KMS-11 (cell line): Measurements from ENCODE around the gene PUSL1.

Source experiments
- H2AFZ ChIP-seq: fragments of 200-600 bp; sonication (generic); 2 replicates; pipeline ENCODE4 v1.6.1; 2016; ENCODE audit warnings: antibody characterized with exemption, mixed run types, low read depth
- H3K27ac ChIP-seq: fragments of 200-600 bp; sonication (generic); 2 replicates; pipeline ENCODE4 v1.6.1; 2016; ENCODE audit warnings: mild to moderate bottlenecking, mixed run types
- H3K27me3 ChIP-seq: fragments of 200-600 bp; sonication (generic); 2 replicates; pipeline ENCODE4 v1.6.1; 2017; ENCODE audit warnings: mild to moderate bottlenecking, low read depth, mixed run types, moderate library complexity; ENCODE audit not compliant: insufficient read depth
- H3K36me3 ChIP-seq: fragments of 200-600 bp; sonication (generic); 2 replicates; pipeline ENCODE4 v1.6.1; 2017; ENCODE audit warnings: mild to moderate bottlenecking, mixed run types; ENCODE audit not compliant: insufficient read depth
- H3K4me1 ChIP-seq: fragments of 200-600 bp; sonication (generic); 2 replicates; pipeline ENCODE4 v1.6.1; 2016; ENCODE audit warnings: mild to moderate bottlenecking, low read depth, mixed run types; ENCODE audit not compliant: poor library complexity, severe bottlenecking
- H3K4me2 ChIP-seq: fragments of 200-600 bp; sonication (generic); 2 replicates; pipeline ENCODE4 v1.7.0; 2016; ENCODE audit warnings: mild to moderate bottlenecking, mixed run types
- H3K4me3 ChIP-seq: fragments of 200-600 bp; sonication (generic); IDR thresholded peaks from 2 replicates; pipeline ENCODE4 v1.6.1; 2017; ENCODE audit warnings: low read depth, low read length, mixed read lengths; ENCODE audit not compliant: insufficient read depth
- H3K79me2 ChIP-seq: fragments of 200-600 bp; sonication (generic); 2 replicates; pipeline ENCODE4 v1.6.1; 2016; ENCODE audit warnings: low read depth, mixed run types; ENCODE audit not compliant: insufficient read depth
- H3K9ac ChIP-seq: fragments of 200-600 bp; sonication (generic); 2 replicates; pipeline ENCODE4 v1.6.1; 2016; ENCODE audit warnings: mild to moderate bottlenecking, mixed run types
- H4K20me1 ChIP-seq: fragments of 200-600 bp; sonication (generic); 2 replicates; pipeline ENCODE4 v1.6.1; 2016; ENCODE audit warnings: mild to moderate bottlenecking, mixed run types; ENCODE audit not compliant: insufficient read depth
- TF ChIP-seq, protein P1 (sequence below): fragments of 200-600 bp; sonication (generic); conservative IDR thresholded peaks from 2 replicates; pipeline ENCODE4 v1.6.1; 2017; ENCODE audit warnings: low read depth, mild to moderate bottlenecking, antibody characterized with exemption, low read length, moderate library complexity, mixed read lengths

Gene PUSL1

GRCh38 chr1:1309251-1310108 lies 1.1 kb downstream of the PUSL1 start:
- TF ChIP-seq, protein P1, sequence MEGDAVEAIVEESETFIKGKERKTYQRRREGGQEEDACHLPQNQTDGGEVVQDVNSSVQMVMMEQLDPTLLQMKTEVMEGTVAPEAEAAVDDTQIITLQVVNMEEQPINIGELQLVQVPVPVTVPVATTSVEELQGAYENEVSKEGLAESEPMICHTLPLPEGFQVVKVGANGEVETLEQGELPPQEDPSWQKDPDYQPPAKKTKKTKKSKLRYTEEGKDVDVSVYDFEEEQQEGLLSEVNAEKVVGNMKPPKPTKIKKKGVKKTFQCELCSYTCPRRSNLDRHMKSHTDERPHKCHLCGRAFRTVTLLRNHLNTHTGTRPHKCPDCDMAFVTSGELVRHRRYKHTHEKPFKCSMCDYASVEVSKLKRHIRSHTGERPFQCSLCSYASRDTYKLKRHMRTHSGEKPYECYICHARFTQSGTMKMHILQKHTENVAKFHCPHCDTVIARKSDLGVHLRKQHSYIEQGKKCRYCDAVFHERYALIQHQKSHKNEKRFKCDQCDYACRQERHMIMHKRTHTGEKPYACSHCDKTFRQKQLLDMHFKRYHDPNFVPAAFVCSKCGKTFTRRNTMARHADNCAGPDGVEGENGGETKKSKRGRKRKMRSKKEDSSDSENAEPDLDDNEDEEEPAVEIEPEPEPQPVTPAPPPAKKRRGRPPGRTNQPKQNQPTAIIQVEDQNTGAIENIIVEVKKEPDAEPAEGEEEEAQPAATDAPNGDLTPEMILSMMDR: no peak
- Histone ChIP-seq H4K20me1 (no peaks in the 10 kb centered on the region), H3K27me3 (no peaks in the 10 kb centered on the region), H3K4me1 (peaks cover 15% of the 10 kb centered on the region), H3K27ac (peak overlapping the region; percentile 66; the same call in 1 of the 2 replicates), H2AFZ (peak overlapping the region; percentile 67), H3K4me2 (peak overlapping the region; percentile 80), H3K4me3 (no peak overlapping the region), H3K9ac (peak overlapping the region; percentile 89), H3K36me3 (no peaks in the 10 kb centered on the region), H3K79me2 (peaks cover 34% of the 10 kb centered on the region)

DNA sequence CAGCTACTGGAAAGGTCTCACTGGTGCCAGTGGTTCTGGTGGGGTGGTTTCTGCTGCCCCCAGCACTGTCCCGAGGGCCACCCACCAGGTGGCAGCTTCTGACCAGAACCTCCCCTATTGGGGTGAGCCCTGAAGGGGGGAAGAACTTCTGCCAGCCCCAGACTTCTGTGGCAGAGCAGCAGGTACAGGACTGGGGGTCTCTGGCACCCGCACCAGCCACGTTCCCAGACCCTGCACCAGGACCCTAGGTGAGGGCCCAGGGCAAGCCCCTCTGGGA lies 1.6 kb downstream of the PUSL1 start:
- no peak overlapping the region for H3K9ac ChIP-seq
- H3K4me2 ChIP-seq: peak overlapping the region; percentile 80; the same call in 1 of the 2 replicates
- H3K36me3 ChIP-seq: no peaks in the 10 kb centered on the region
- H4K20me1 ChIP-seq: no peaks in the 10 kb centered on the region
- peaks cover 9% of the 10 kb centered on the region for H3K4me1 ChIP-seq
- peaks cover 28% of the 10 kb centered on the region for H3K79me2 ChIP-seq
- no peak overlapping the region for H3K4me3 ChIP-seq
- no peak overlapping the region for H2AFZ ChIP-seq
- H3K27me3 ChIP-seq: no peaks in the 10 kb centered on the region
- H3K27ac ChIP-seq: no peak overlapping the region
- TF ChIP-seq, protein P1: no peak

GRCh38 chr1:1310476-1311053 lies 2.2 kb downstream of the PUSL1 start:
- no peak overlapping the region for H3K4me3 ChIP-seq
- H3K9ac ChIP-seq: no peak overlapping the region
- no peaks in the 10 kb centered on the region for H3K27me3 ChIP-seq
- H3K27ac ChIP-seq: no peak overlapping the region
- H3K4me1 ChIP-seq: peaks cover 5% of the 10 kb centered on the region
- TF ChIP-seq, protein P1: no peak
- no peak overlapping the region for H2AFZ ChIP-seq
- H4K20me1 ChIP-seq: no peaks in the 10 kb centered on the region
- H3K4me2 ChIP-seq: no peak overlapping the region
- peaks cover 28% of the 10 kb centered on the region for H3K79me2 ChIP-seq
- no peaks in the 10 kb centered on the region for H3K36me3 ChIP-seq

GRCh38 chr1:1311107-1312104 lies 3.0 kb downstream of the PUSL1 start:
- H3K36me3 ChIP-seq: no peaks in the 10 kb centered on the region

More at GRCh38 chr1:1311107-1312104, 3.0 kb downstream of the PUSL1 start:
- peaks cover 22% of the 10 kb centered on the region for H3K79me2 ChIP-seq
- no peak overlapping the region for H3K27ac ChIP-seq
- no peaks in the 10 kb centered on the region for H3K27me3 ChIP-seq
- no peak overlapping the region for H2AFZ ChIP-seq
- TF ChIP-seq, protein P1: no peak
- H3K4me2 ChIP-seq: no peak overlapping the region
- no peaks in the 10 kb centered on the region for H3K4me1 ChIP-seq
- H4K20me1 ChIP-seq: no peaks in the 10 kb centered on the region
- no peak overlapping the region for H3K4me3 ChIP-seq
- no peak overlapping the region for H3K9ac ChIP-seq
